ENCODE results near the gene ITPK1.

The ITPK1 gene

DNA sequence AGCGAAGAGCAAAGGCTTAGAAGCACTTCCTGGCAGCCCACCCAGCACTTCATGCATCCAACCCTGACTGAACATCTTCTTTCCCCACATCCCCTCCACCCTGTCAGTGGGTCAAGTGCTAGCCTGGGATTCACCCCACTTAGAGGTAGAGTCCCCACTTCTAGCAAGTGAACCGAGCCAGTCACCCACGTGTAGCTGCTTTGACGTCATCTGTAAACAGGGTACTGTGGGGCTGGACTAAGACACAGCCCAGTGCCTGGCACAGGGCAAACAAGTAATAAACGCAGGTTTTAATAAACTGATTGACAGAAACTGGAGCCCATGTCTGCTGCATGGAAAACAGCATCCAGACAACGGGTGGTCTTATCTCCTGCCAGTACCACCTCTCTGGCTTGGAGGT, 61.7 kb downstream of the ITPK1 start:
- TF ChIP-seq, protein P1, sequence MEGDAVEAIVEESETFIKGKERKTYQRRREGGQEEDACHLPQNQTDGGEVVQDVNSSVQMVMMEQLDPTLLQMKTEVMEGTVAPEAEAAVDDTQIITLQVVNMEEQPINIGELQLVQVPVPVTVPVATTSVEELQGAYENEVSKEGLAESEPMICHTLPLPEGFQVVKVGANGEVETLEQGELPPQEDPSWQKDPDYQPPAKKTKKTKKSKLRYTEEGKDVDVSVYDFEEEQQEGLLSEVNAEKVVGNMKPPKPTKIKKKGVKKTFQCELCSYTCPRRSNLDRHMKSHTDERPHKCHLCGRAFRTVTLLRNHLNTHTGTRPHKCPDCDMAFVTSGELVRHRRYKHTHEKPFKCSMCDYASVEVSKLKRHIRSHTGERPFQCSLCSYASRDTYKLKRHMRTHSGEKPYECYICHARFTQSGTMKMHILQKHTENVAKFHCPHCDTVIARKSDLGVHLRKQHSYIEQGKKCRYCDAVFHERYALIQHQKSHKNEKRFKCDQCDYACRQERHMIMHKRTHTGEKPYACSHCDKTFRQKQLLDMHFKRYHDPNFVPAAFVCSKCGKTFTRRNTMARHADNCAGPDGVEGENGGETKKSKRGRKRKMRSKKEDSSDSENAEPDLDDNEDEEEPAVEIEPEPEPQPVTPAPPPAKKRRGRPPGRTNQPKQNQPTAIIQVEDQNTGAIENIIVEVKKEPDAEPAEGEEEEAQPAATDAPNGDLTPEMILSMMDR (IDR thresholded peaks at IDR 0.05; ENCODE audit: insufficient read depth, low read depth, low read length, missing control alignments) = no peak
- H3K4me3 ChIP-seq (ENCODE audit: low read depth, low read length) = no peak overlapping the region
- no peak for DNase-seq (ENCODE audit: low read depth)

DNA sequence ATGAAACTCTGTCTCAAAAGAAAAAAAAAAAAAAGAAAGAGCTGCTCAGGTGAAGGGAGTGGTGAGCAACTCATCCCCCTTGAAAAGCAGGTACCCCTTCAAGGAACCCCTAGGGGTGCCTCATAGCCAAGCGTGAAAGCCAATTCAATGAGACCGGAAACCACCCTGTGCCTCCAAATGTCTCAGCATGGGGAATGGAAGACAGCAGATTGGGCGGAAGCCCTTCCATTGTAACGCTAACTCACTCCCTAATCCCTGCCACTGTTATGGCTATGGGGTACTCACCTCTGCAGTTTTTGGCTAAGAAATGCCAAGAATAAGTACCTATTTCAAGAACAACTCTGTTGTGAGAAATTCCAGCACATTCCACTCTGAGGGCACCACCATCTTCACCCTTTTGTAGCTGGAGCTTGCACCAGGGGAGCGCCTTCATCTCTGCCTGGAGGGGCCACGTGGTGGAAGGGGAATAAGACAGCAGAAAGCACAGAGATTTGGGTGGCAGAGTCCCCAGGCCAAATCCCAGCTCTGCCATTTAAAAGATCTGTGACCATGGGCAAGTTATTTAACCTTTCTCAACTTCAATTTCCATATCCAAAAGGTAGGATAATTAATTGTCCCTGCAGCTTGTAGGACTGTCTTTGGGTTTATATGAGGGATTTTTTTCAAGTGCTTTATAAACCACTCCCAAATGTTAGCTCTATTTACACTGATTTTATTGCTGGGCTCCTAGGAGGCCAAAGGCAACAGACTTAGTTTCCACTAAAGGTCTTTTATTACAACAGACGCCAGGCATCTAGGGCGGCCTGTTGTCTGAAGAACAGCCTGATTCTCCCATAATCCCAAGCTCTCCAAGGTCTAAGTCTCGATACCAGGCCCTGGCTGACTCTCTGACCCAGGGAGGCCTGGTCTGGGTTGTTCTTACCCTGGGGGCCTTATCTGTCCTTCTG, 63.9 kb downstream of the ITPK1 start:
- TF ChIP-seq, protein P1 (IDR thresholded peaks at IDR 0.05; ENCODE audit: insufficient read depth, low read depth, low read length, missing control alignments) = no peak
- DNase-seq (ENCODE audit: low read depth) = no peak
- H3K4me3 ChIP-seq (ENCODE audit: low read depth, low read length) = no peak overlapping the region

DNA sequence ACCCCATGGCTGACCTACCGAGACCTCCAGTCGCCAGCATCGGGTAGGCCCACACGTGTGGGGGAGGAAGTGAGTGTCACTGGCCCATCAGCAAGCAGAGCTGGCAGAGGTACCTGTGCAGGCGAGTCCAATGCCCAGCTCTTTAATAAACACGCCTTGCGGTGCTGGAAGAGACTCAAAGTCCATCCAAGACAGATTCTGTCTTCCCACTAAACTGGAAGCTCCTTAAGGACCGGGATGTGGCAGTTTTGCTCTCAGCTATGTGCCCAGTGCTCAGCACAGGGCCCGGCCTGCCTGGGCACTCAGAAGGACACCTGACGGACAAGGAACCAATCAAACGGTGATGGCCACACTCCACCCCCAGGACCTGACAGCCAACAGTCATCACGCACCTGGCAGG, 65.0 kb downstream of the ITPK1 start:
- H3K4me3 ChIP-seq (ENCODE audit: low read depth, low read length) = no peak overlapping the region
- DNase-seq (ENCODE audit: low read depth) = no peak
- TF ChIP-seq, protein P1 (IDR thresholded peaks at IDR 0.05; ENCODE audit: insufficient read depth, low read depth, low read length, missing control alignments) = no peak

DNA sequence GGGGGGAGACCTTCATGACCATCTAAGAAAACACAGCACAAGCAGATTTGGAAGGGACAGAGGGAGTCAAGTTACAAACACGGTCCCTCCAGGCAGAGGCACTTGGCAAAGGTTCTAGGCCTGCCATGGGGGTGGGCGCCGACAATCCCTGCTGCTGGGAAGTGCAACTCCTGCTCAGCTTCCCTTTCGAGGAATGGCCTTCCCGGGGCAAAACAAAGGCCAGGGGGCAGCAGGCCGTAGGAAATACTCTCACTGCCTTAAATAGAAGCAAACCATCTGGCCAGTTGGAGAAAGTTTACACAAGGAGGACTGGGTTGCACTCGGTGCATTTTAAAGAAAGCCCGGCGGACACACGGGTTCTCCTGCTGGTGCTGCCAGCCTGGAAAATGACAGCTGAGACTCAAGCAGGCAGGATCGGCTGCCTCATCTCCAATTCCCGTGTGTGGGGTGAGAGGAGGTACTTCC, 65.8 kb downstream of the ITPK1 start:
- H3K4me3 ChIP-seq (ENCODE audit: low read depth, low read length) = no peak overlapping the region
- no peak for DNase-seq (ENCODE audit: low read depth)
- TF ChIP-seq, protein P1 (IDR thresholded peaks at IDR 0.05; ENCODE audit: insufficient read depth, low read depth, low read length, missing control alignments) = no peak

DNA sequence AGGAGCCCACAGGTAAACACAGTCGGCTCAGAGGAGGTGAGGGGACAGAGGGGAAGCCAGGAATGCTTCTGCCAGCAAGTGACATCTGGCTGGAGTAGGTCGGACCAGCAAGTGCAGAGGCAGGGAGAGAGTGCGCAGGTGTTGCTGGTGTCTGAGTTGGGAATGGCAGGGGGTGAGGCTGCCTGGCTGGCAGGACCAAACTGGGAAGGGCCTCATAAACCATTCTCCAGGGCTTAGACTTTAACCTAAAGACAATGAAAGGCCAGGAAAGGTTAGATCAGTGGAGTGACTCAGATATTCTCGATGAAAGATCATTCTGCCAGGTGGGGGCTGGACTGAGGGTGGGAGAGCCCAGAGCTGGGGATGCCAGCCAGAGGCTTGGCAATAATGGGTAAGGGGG, 66.4 kb downstream of the ITPK1 start:
- no peak for DNase-seq (ENCODE audit: low read depth)
- H3K4me3 ChIP-seq (ENCODE audit: low read depth, low read length) = no peak overlapping the region
- TF ChIP-seq, protein P1 (IDR thresholded peaks at IDR 0.05; ENCODE audit: insufficient read depth, low read depth, low read length, missing control alignments) = no peak

DNA sequence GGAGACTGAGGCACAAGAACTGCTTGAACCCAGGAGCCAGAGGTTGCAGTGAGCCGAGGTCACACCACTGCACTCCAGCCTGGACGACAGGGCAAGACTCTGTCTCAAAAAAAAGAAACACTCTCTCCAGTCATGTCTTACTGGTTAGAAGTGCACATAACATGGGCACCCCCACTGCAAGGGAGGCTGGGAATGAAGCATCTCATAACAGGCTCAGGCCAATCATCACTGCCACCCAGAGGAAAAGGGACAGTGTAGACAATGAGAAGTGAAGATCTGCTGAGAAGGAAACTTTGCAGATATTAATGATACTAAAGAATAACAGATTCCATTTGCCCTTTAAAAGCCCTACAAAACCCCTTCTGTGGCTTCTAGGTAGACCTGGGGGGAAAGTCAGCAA, 66.9 kb downstream of the ITPK1 start:
- H3K4me3 ChIP-seq (ENCODE audit: low read depth, low read length) = no peak overlapping the region
- no peak for DNase-seq (ENCODE audit: low read depth)
- TF ChIP-seq, protein P1 (IDR thresholded peaks at IDR 0.05; ENCODE audit: insufficient read depth, low read depth, low read length, missing control alignments) = no peak

All from GM12865 (cell line).